ENCODE results near the gene COLEC12.
"Not testable (repeated sequence)": the region's sequence is repeated elsewhere in the genome, so short reads cannot be mapped to it uniquely, and the experiment has no call there.

The COLEC12 gene

GRCh38 chr18:410047-410455 is 90.5 kb downstream of the COLEC12 start:
- Mint-ChIP-seq H3K36me3 (no peaks in the 10 kb centered on the region), H3K27me3 (peaks cover 3% of the 10 kb centered on the region), H3K4me1 (no peaks in the 10 kb centered on the region), H3K4me3 (no peak overlapping the region), H3K9me3 (peaks cover 16% of the 10 kb centered on the region), H3K27ac (no peak overlapping the region)
- ATAC-seq (ENCODE audit: low read depth), result no peak
- no peak for DNase-seq (ENCODE audit: low spot score in 2 of 2)

DNA sequence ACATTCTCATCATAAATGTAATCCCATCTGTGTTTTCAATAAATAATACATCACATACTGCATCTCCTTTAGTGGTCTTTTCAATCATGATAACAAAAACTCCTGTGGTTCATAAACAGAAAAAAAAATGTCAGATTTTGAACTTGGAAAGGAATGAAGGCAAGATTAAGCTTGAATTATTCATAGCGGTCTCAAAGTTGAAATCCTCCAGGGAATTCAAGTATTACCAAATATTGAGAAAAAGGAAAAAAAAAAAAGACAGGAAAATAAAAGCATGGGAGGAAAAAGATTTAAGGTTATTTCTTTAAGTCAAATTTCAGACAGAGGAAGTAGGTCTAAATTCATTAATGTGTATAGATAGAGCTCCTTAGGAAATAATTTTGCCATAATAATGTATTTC is 92.1 kb downstream of the COLEC12 start:
- H3K36me3 Mint-ChIP-seq, result no peaks in the 10 kb centered on the region
- no peaks in the 10 kb centered on the region for H3K4me1 Mint-ChIP-seq
- peaks cover 3% of the 10 kb centered on the region for H3K27me3 Mint-ChIP-seq
- ATAC-seq (ENCODE audit: low read depth), result no peak
- H3K9me3 Mint-ChIP-seq, result peaks cover 16% of the 10 kb centered on the region
- no peak overlapping the region for H3K4me3 Mint-ChIP-seq
- no peak overlapping the region for H3K27ac Mint-ChIP-seq
- no peak for DNase-seq (ENCODE audit: low spot score in 2 of 2)

DNA sequence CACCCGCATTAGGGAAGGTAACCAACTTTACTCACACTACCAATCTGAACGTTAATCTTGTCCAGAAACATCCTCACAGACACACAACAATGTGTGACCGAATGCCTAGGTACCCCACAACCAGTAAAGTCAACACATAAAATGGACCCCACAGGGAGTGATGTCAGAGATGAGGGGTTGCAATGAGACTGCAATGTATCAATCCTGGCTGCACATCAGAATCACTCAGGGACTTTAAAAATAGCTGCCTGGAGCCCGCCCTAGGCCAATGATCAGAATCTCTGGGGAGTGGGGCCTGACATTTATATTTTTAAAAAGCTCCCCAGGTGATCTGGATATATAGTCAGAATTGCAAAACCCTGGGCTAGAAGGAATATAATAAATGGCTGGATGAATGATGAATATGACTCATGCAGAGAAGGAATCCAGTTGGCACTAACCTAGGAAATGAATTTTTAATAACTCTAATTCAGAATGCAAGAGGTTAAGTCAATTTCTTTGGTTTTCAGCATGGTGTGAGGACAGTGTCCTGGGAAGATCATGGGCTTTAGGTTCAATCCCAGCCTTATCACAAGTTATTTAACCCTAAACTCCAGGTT is 92.8 kb downstream of the COLEC12 start:
- Mint-ChIP-seq H3K4me3 (no peak overlapping the region), H3K36me3 (no peaks in the 10 kb centered on the region), H3K27ac (no peak overlapping the region), H3K9me3 (peaks cover 14% of the 10 kb centered on the region), H3K4me1 (no peaks in the 10 kb centered on the region), H3K27me3 (peaks cover 3% of the 10 kb centered on the region)
- DNase-seq (ENCODE audit: low spot score in 2 of 2), result no peak
- ATAC-seq (ENCODE audit: low read depth), result no peak

- H3K4me3 Mint-ChIP-seq, result no peak overlapping the region
- ATAC-seq (ENCODE audit: low read depth) (no peak), DNase-seq (ENCODE audit: low spot score in 2 of 2) (no peak)
- peaks cover 3% of the 10 kb centered on the region for H3K27me3 Mint-ChIP-seq
- H3K4me1 Mint-ChIP-seq, result no peaks in the 10 kb centered on the region
- no peak overlapping the region for H3K27ac Mint-ChIP-seq
- H3K9me3 Mint-ChIP-seq, result peaks cover 14% of the 10 kb centered on the region
- no peaks in the 10 kb centered on the region for H3K36me3 Mint-ChIP-seq
Observed at GRCh38 chr18:407191-407590, 93.3 kb downstream of the COLEC12 start.

DNA sequence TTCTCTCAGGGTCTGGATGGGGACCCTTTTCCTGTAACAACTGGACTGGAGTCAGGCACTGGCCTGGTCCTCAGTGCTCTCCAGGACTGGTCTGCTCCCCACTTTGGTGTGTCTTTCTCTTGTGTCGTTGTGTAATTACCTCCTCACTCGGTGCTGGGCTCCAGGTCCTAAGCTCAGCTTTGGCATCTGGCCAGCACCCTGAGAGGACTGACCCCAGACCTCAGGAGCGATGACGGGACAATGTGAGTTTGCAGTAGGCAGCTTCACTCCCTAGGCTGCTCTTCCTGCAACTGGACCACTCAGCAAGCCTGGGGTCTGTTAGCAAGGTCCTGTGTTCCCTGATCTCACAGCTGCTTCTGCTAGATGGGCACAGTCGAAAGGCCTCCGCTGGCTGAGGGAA is 93.8 kb downstream of the COLEC12 start:
- no peaks in the 10 kb centered on the region for H3K4me1 Mint-ChIP-seq
- DNase-seq (ENCODE audit: low spot score in 2 of 2) (no peak), ATAC-seq (ENCODE audit: low read depth) (no peak)
- H3K36me3 Mint-ChIP-seq, result no peaks in the 10 kb centered on the region
- peaks cover 3% of the 10 kb centered on the region for H3K27me3 Mint-ChIP-seq
- no peak overlapping the region for H3K27ac Mint-ChIP-seq
- peaks cover 9% of the 10 kb centered on the region for H3K9me3 Mint-ChIP-seq
- H3K4me3 Mint-ChIP-seq, result no peak overlapping the region

DNA sequence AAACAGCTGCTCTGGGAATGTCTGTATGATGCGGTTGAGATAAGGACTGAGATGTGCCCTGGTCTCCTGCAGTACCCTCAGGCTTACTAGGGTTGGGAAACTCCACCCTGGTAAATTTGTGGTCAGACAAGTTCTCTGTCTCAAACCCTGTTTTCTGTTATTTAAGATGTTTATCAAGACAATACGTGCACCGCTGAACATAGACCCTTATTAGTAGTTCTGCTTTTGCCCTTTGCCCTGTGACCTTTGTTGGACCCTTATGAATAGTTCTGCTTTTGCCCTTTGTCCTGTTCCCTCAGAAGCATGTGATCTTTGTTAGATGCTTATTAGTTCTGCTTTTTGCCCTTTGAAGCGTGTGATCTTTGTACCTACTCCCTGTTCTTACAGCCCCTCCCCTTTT is 95.5 kb downstream of the COLEC12 start:
- H3K4me3 Mint-ChIP-seq, result not testable (repeated sequence)

GRCh38 chr18:404061-404636 is 96.4 kb downstream of the COLEC12 start:
- DNase-seq (ENCODE audit: low spot score in 2 of 2) (no peak), ATAC-seq (ENCODE audit: low read depth) (no peak)
- Mint-ChIP-seq H3K36me3 (no peaks in the 10 kb centered on the region), H3K27me3 (peaks cover 3% of the 10 kb centered on the region), H3K9me3 (peaks cover 8% of the 10 kb centered on the region), H3K4me1 (no peaks in the 10 kb centered on the region), H3K27ac (no peak overlapping the region), H3K4me3 (no peak overlapping the region)

More for the DNA sequence above, 95.5 kb downstream of the COLEC12 start:
- H3K9me3 Mint-ChIP-seq; DNase-seq (ENCODE audit: low spot score in 2 of 2); H3K4me1 Mint-ChIP-seq; H3K27me3 Mint-ChIP-seq; H3K36me3 Mint-ChIP-seq; H3K27ac Mint-ChIP-seq; ATAC-seq (ENCODE audit: low read depth): not testable (repeated sequence)

DNA sequence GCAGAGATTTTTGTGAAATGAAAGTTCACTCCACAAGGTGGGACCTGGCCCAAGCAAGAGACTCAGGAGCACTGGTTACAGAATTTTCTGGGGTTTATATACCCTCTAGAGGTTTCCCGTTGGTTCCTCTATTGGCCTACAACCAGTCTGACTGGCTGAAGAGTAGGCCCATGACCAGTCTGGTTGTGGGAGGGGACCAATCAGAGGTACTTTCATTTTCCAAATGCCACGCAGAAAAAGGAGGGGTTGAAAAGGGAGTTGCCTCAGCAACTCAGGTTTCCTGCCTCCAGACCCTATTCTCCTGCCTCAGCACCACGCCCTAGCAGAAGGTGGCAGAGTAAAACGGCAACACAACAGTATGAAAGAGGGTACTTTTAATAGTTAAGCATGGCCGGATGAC is 98.4 kb downstream of the COLEC12 start:
- no peaks in the 10 kb centered on the region for H3K4me1 Mint-ChIP-seq
- peaks cover 3% of the 10 kb centered on the region for H3K27me3 Mint-ChIP-seq
- ATAC-seq (ENCODE audit: low read depth) (no peak), DNase-seq (ENCODE audit: low spot score in 2 of 2) (no peak)
- H3K4me3 Mint-ChIP-seq, result no peak overlapping the region
- peaks cover 8% of the 10 kb centered on the region for H3K9me3 Mint-ChIP-seq
- no peaks in the 10 kb centered on the region for H3K36me3 Mint-ChIP-seq
- no peak overlapping the region for H3K27ac Mint-ChIP-seq

DNA sequence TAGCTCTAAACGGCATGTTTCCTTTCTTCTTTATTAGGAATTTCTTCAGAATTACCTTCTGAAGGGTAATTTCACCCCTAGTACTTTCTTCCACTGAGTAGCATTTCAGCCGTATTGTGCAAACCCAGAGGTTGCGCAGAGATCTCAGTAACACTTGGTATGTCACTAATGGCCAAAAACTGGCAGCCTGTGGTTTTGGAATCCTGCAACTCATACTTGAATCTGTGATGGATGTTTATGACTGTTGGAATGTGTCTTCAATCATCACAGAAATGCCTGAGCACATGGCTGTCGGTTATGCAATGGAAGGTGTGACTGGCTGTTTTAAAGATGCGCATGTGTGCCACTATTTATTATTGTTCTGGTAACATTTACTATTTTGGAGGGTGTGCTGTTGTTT is 100.0 kb downstream of the COLEC12 start:
- no peak overlapping the region for H3K27ac Mint-ChIP-seq
- no peaks in the 10 kb centered on the region for H3K4me1 Mint-ChIP-seq
- H3K9me3 Mint-ChIP-seq, result peaks cover 6% of the 10 kb centered on the region
- no peaks in the 10 kb centered on the region for H3K27me3 Mint-ChIP-seq
- H3K4me3 Mint-ChIP-seq, result no peak overlapping the region
- DNase-seq (ENCODE audit: low spot score in 2 of 2) (no peak), ATAC-seq (ENCODE audit: low read depth) (no peak)
- no peaks in the 10 kb centered on the region for H3K36me3 Mint-ChIP-seq

- Mint-ChIP-seq H3K36me3 (no peaks in the 10 kb centered on the region), H3K27ac (no peak overlapping the region)
- no peak for ATAC-seq (ENCODE audit: low read depth)
Observed at GRCh38 chr18:399631-400135, 100.8 kb downstream of the COLEC12 start.

GRCh38 chr18:398935-399630 is 101.4 kb downstream of the COLEC12 start:
- Mint-ChIP-seq H3K4me3 (no peak overlapping the region), H3K27ac (no peak overlapping the region), H3K9me3 (no peaks in the 10 kb centered on the region), H3K36me3 (no peaks in the 10 kb centered on the region), H3K27me3 (no peaks in the 10 kb centered on the region), H3K4me1 (no peaks in the 10 kb centered on the region)
- ATAC-seq (ENCODE audit: low read depth) (no peak), DNase-seq (ENCODE audit: low spot score in 2 of 2) (no peak)

More at GRCh38 chr18:399631-400135, 100.8 kb downstream of the COLEC12 start:
- H3K4me1 Mint-ChIP-seq, result no peaks in the 10 kb centered on the region
- DNase-seq (ENCODE audit: low spot score in 2 of 2), result no peak
- H3K27me3 Mint-ChIP-seq, result no peaks in the 10 kb centered on the region
- H3K9me3 Mint-ChIP-seq, result peaks cover 2% of the 10 kb centered on the region
- H3K4me3 Mint-ChIP-seq, result no peak overlapping the region

DNA sequence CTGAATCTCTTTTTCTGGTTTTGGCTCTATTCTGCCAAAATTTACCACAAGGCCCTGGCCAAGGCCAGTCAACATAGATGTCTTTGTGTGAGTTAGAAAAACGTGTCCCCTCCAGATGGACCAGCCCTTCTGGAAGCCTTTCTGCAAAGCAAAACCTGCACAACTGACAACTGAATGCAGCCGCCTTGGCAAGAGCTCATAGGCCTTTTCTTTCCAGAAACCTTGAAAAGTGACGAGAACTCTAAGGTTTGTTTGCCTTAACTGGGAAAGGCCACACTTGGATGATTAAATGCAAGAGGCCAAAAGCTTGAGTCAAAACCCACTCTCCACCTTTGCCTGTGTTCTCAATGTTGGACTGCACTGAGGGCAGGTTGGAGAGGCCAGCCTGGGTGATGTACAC is 103.9 kb downstream of the COLEC12 start:
- no peak overlapping the region for H3K27ac Mint-ChIP-seq
- no peaks in the 10 kb centered on the region for H3K4me1 Mint-ChIP-seq
- H3K36me3 Mint-ChIP-seq, result no peaks in the 10 kb centered on the region
- DNase-seq (ENCODE audit: low spot score in 2 of 2), result no peak
- H3K9me3 Mint-ChIP-seq, result no peaks in the 10 kb centered on the region
- no peak for ATAC-seq (ENCODE audit: low read depth)
- H3K4me3 Mint-ChIP-seq, result no peak overlapping the region
- peaks cover 2% of the 10 kb centered on the region for H3K27me3 Mint-ChIP-seq

GRCh38 chr18:396251-396555 is 104.3 kb downstream of the COLEC12 start:
- H3K36me3 Mint-ChIP-seq, result no peaks in the 10 kb centered on the region
- H3K27ac Mint-ChIP-seq, result no peak overlapping the region
- H3K27me3 Mint-ChIP-seq, result peaks cover 2% of the 10 kb centered on the region
- ATAC-seq (ENCODE audit: low read depth), result no peak
- no peak for DNase-seq (ENCODE audit: low spot score in 2 of 2)
- H3K9me3 Mint-ChIP-seq, result no peaks in the 10 kb centered on the region
- no peaks in the 10 kb centered on the region for H3K4me1 Mint-ChIP-seq
- H3K4me3 Mint-ChIP-seq, result no peak overlapping the region

GRCh38 chr18:395456-396250 is 104.8 kb downstream of the COLEC12 start:
- no peaks in the 10 kb centered on the region for H3K4me1 Mint-ChIP-seq
- ATAC-seq (ENCODE audit: low read depth) (no peak), DNase-seq (ENCODE audit: low spot score in 2 of 2) (no peak)
- H3K36me3 Mint-ChIP-seq, result no peaks in the 10 kb centered on the region
- H3K27ac Mint-ChIP-seq, result no peak overlapping the region
- peaks cover 2% of the 10 kb centered on the region for H3K27me3 Mint-ChIP-seq
- no peaks in the 10 kb centered on the region for H3K9me3 Mint-ChIP-seq
- H3K4me3 Mint-ChIP-seq, result no peak overlapping the region

All from memory B cell (primary cell).